Mesenchymal stem cell (in vitro differentiated cells and primary cell): ENCODE measurements around the gene GNA12.
A peak's percentile ranks its signal among the peaks of the same experiment; 100 is the strongest.

Source experiments
- DNase-seq: peaks from one replicate; pipeline ENCODE4 v3.0.0-alpha.2; 2013
- H2AFZ ChIP-seq: one replicate; pipeline ENCODE4 v1.6.1; 2013; ENCODE audit warnings: low read depth, mild to moderate bottlenecking, control low read depth, inconsistent platforms, low read length, moderate library complexity
- H2AK5ac ChIP-seq: 2 replicates; pipeline ENCODE4 v1.6.1; 2013; ENCODE audit warnings: low read length, moderate library complexity, mild to moderate bottlenecking, inconsistent platforms; ENCODE audit not compliant: severe bottlenecking
- H2BK120ac ChIP-seq: one replicate; pipeline ENCODE4 v1.6.1; 2013; ENCODE audit warnings: low read depth, mild to moderate bottlenecking, inconsistent platforms, low read length, moderate library complexity
- H2BK12ac ChIP-seq, 2 experiments: one replicate each; pipeline ENCODE4 v1.6.1; 2013; ENCODE audit warnings: inconsistent platforms in 2 of 2, low read length in 2 of 2, mild to moderate bottlenecking in 2 of 2, moderate library complexity in 2 of 2, control low read depth in 1 of 2
- H2BK15ac ChIP-seq: one replicate; pipeline ENCODE4 v1.6.1; 2013; ENCODE audit warnings: mild to moderate bottlenecking, low read depth, inconsistent platforms; ENCODE audit not compliant: poor library complexity, severe bottlenecking
- H2BK5ac ChIP-seq: 2 replicates; pipeline ENCODE4 v1.6.1; 2013; ENCODE audit warnings: low read depth, mild to moderate bottlenecking, low read length, control low read depth, inconsistent platforms; ENCODE audit not compliant: poor library complexity, severe bottlenecking
- H3K14ac ChIP-seq, 2 experiments: one replicate each; pipeline ENCODE4 v1.6.1; 2013; ENCODE audit warnings: inconsistent platforms in 2 of 2, low read length in 2 of 2, control low read depth in 1 of 2, mild to moderate bottlenecking in 1 of 2, moderate library complexity in 1 of 2
- H3K18ac ChIP-seq, 2 experiments: one replicate each; pipeline ENCODE4 v1.6.1; 2013; ENCODE audit warnings: inconsistent platforms in 2 of 2, low read length in 2 of 2, control low read depth in 1 of 2, low read depth in 1 of 2, mild to moderate bottlenecking in 1 of 2
- H3K23ac ChIP-seq, 2 experiments: one replicate each; pipeline ENCODE4 v1.6.1; 2013; ENCODE audit warnings: inconsistent platforms in 2 of 2, low read length in 2 of 2, mild to moderate bottlenecking in 2 of 2, moderate library complexity in 2 of 2, control low read depth in 1 of 2
- H3K27ac ChIP-seq: 2 replicates; pipeline ENCODE4 v1.5.1; 2013; ENCODE audit warnings: mild to moderate bottlenecking, moderate library complexity, low read length, control low read depth, inconsistent platforms; ENCODE audit not compliant: poor library complexity, severe bottlenecking
- H3K27me3 ChIP-seq, 2 experiments: 2 replicates each; pipeline versions ENCODE4 v1.6.1 to v1.7.0; 2013; ENCODE audit warnings: low read length in 2 of 2, mild to moderate bottlenecking in 2 of 2, moderate library complexity in 2 of 2, control low read depth in 1 of 2, inconsistent platforms in 1 of 2; ENCODE audit not compliant: control insufficient read depth in 1 of 2, insufficient read depth in 1 of 2
- H3K36me3 ChIP-seq, 2 experiments: 2 replicates each; pipeline versions ENCODE4 v1.6.1 to v1.7.0; 2013; ENCODE audit warnings: low read length in 2 of 2, control low read depth in 1 of 2, inconsistent platforms in 1 of 2, low read depth in 1 of 2, mild to moderate bottlenecking in 1 of 2; ENCODE audit not compliant: insufficient read depth in 2 of 2, control insufficient read depth in 1 of 2
- H3K4ac ChIP-seq, 2 experiments: one replicate each; pipeline ENCODE4 v1.6.1; 2013; ENCODE audit warnings: inconsistent platforms in 2 of 2, low read length in 2 of 2, mild to moderate bottlenecking in 2 of 2, moderate library complexity in 2 of 2, control low read depth in 1 of 2, low read depth in 1 of 2
- H3K4me1 ChIP-seq: 2 replicates; pipeline ENCODE4 v1.6.1; 2013; ENCODE audit warnings: low read depth, low read length, control low read depth; ENCODE audit not compliant: control insufficient read depth, insufficient read depth
- H3K4me2 ChIP-seq: 2 replicates; pipeline ENCODE4 v1.6.1; 2013; ENCODE audit warnings: low read length, mild to moderate bottlenecking, inconsistent platforms; ENCODE audit not compliant: poor library complexity, severe bottlenecking
- H3K4me3 ChIP-seq, 2 experiments: 2 replicates each; pipeline versions ENCODE4 v1.5.1 to v1.7.0; 2013; ENCODE audit warnings: low read length in 2 of 2, mild to moderate bottlenecking in 2 of 2, control low read depth in 1 of 2, low read depth in 1 of 2; ENCODE audit not compliant: insufficient read depth in 1 of 2
- H3K79me1 ChIP-seq: replicated peaks from 2 replicates; pipeline ENCODE4 v1.6.1; 2013; ENCODE audit warnings: mild to moderate bottlenecking, control low read depth, low read length, inconsistent platforms; ENCODE audit not compliant: poor library complexity, severe bottlenecking
- H3K9ac ChIP-seq: 2 replicates; pipeline ENCODE4 v1.7.0; 2013; ENCODE audit warnings: mild to moderate bottlenecking, low read length, moderate library complexity
- H3K9me3 ChIP-seq: 2 replicates; pipeline ENCODE4 v1.7.0; 2013; ENCODE audit warnings: mild to moderate bottlenecking, low read length; ENCODE audit not compliant: control insufficient read depth
- H4K8ac ChIP-seq: one replicate; pipeline ENCODE4 v1.6.1; 2013; ENCODE audit warnings: inconsistent platforms, mild to moderate bottlenecking, low read length, moderate library complexity
- H4K91ac ChIP-seq: one replicate; pipeline ENCODE4 v1.6.1; 2013; ENCODE audit warnings: mild to moderate bottlenecking, low read length, inconsistent platforms
- WGBS: methylation state at CpG from one replicate; pipeline ENCODE4 v1.1.7; 2013; ENCODE audit warnings: mixed read lengths; 5-methylcytosine and 5-hydroxymethylcytosine counted together

Gene GNA12

DNA sequence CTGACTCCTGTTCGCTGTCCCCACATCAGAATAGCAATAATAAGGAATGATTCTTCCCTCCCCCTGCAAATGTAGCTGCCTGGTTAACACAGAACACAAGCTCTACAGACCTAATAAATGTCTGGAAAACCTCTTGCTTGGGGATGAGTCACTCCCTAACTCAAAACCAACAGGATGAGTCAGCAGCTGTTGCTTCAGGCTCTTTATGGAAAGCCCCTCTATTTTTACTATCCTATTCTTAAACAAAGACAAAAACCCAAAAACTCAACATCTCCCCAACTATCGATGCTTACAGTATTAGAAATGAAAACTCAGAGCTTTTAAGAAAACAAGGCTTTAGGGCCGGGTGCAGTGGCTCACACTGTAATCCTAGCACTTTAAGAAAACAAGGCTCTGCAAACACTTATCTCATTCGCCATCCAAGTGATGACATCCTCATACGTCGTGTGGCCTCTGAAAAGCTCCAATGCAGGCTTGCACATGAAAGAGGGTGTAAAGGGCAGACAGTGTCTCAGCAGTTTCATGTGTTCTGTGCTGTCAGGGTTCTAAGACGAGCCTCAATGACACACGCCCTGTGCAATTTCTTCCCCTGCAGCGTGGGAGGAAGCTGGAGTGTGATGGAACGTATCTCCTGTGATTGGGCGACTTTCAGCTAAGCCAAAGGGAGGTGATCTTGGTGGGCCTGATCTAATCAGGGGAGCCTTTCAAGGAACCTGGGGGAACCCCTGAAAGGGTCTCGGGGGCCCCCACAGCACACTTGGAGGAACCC, 86.0 kb downstream of the GNA12 start:
- H3K4me1 ChIP-seq, result peaks cover 29% of the 10 kb centered on the region
- peak overlapping the region; percentile 80 for H4K91ac ChIP-seq
- H4K8ac ChIP-seq, result peak overlapping the region; percentile 92
- peak; percentile 100 for DNase-seq
- no peak overlapping the region for H2BK120ac ChIP-seq
- peak overlapping the region; percentile 46 to 78 for H2BK12ac ChIP-seq
- H3K9me3 ChIP-seq, result no peaks in the 10 kb centered on the region
- H3K4me2 ChIP-seq, result no peak overlapping the region
- peaks cover 37% of the 10 kb centered on the region for H3K79me1 ChIP-seq
- peak overlapping the region; percentile 93 for H3K27ac ChIP-seq
- peaks cover 0 to 27% of the 10 kb centered on the region in 2 experiments for H3K36me3 ChIP-seq
- no peak overlapping the region for H3K23ac ChIP-seq
- H2AK5ac ChIP-seq, result peak overlapping the region; percentile 98
- H3K4ac ChIP-seq, result peak overlapping the region in 1 of 2 experiments; percentile 3
- peak overlapping the region; percentile 88 for H3K9ac ChIP-seq
- peak overlapping the region; percentile 92 for H2BK15ac ChIP-seq
- 12% methylated on average over 12 of the region's 12 CpGs for WGBS
- no peak overlapping the region for H3K14ac ChIP-seq
- peak overlapping the region; percentile 56 to 67 for H3K18ac ChIP-seq
- H2BK5ac ChIP-seq, result peak overlapping the region; percentile 75
- H3K27me3 ChIP-seq, result no peaks in the 10 kb centered on the region
- peak overlapping the region in 1 of 2 experiments; percentile 67 for H3K4me3 ChIP-seq
- no peak overlapping the region for H2AFZ ChIP-seq

DNA sequence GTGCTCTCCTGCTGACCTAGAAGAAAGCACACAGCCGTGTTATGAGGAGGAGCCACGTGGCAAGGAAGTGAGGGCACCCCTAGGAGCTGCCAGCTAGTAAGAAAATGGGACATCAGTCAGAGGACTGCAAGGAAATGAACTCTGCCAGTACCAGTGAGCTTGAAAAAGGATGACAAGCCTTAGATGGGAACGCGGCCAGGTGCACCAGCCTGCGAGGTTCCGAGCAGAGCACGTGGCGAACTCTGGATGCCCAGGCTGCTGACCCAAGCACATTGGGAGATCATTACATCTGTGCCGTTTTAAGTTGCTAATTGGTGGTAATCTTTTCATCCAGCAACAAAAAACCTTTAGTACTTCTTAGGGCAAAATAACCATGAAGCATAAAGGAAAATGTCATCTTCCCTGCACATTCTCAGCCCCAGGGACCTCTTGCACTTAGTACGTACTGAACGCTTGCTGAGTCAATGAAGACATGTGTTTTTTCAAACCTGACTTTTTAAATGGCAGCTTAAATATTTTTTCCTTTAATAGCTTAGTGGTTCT, 86.7 kb downstream of the GNA12 start:
- H3K23ac ChIP-seq, result no peak overlapping the region
- H2AFZ ChIP-seq, result no peak overlapping the region
- H2BK15ac ChIP-seq, result peak overlapping the region; percentile 52
- peak overlapping the region; percentile 80 to 95 for H2BK12ac ChIP-seq
- H3K18ac ChIP-seq, result peak overlapping the region; percentile 91 to 95
- peak overlapping the region; percentile 87 for H4K91ac ChIP-seq
- no peak overlapping the region for H3K14ac ChIP-seq
- peak overlapping the region; percentile 46 for H2BK5ac ChIP-seq
- peaks cover 36% of the 10 kb centered on the region for H3K79me1 ChIP-seq
- H3K4ac ChIP-seq, result peak overlapping the region; percentile 66 to 76
- peak overlapping the region; percentile 88 for H3K9ac ChIP-seq
- H3K4me2 ChIP-seq, result peak overlapping the region; percentile 36
- H3K4me1 ChIP-seq, result peaks cover 27% of the 10 kb centered on the region
- DNase-seq, result no peak
- peak overlapping the region in 1 of 2 experiments; percentile 66 for H3K4me3 ChIP-seq
- H3K27ac ChIP-seq, result peak overlapping the region; percentile 93
- peak overlapping the region; percentile 77 for H4K8ac ChIP-seq
- H2BK120ac ChIP-seq, result no peak overlapping the region
- H3K27me3 ChIP-seq, result no peaks in the 10 kb centered on the region
- H3K9me3 ChIP-seq, result no peaks in the 10 kb centered on the region
- WGBS, result 62% methylated on average over 11 of the region's 11 CpGs
- H2AK5ac ChIP-seq, result peak overlapping the region; percentile 33
- H3K36me3 ChIP-seq, result peaks cover 0 to 20% of the 10 kb centered on the region in 2 experiments

DNA sequence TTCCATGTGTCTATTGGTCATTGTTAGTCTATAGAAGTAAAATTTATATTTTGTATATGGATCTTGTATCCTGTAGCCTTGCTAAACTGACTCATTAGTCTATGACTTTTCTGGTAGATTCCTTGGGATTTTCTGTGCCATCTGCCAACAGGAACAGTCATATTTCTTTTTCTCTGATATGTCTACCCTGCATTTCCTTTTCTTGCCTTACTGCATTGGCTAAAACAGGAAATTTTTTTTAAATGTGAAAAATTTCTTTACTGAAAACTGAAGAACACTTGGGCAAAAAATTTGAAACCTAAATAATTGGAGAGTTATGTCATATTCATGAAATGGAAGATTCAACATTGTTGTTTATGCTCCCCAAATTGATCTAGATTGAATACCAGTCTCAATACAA, 88.6 kb downstream of the GNA12 start:
- no peak overlapping the region for H2BK15ac ChIP-seq
- peaks cover 21% of the 10 kb centered on the region for H3K4me1 ChIP-seq
- H3K4me2 ChIP-seq, result no peak overlapping the region
- no peak overlapping the region for H2BK120ac ChIP-seq
- no peak overlapping the region for H2AK5ac ChIP-seq
- H3K36me3 ChIP-seq, result peaks cover 0 to 6% of the 10 kb centered on the region in 2 experiments
- H3K14ac ChIP-seq, result no peak overlapping the region
- no peak overlapping the region for H3K27ac ChIP-seq
- peaks cover 24% of the 10 kb centered on the region for H3K79me1 ChIP-seq
- no peak overlapping the region for H2AFZ ChIP-seq
- no peaks in the 10 kb centered on the region for H3K27me3 ChIP-seq
- no peak overlapping the region for H3K18ac ChIP-seq
- H2BK5ac ChIP-seq, result no peak overlapping the region
- H2BK12ac ChIP-seq, result no peak overlapping the region
- no peak overlapping the region for H3K23ac ChIP-seq
- H4K91ac ChIP-seq, result no peak overlapping the region
- DNase-seq, result no peak
- H3K4ac ChIP-seq, result no peak overlapping the region
- H3K9me3 ChIP-seq, result no peaks in the 10 kb centered on the region
- H4K8ac ChIP-seq, result no peak overlapping the region
- H3K4me3 ChIP-seq, result no peak overlapping the region
- H3K9ac ChIP-seq, result no peak overlapping the region

DNA sequence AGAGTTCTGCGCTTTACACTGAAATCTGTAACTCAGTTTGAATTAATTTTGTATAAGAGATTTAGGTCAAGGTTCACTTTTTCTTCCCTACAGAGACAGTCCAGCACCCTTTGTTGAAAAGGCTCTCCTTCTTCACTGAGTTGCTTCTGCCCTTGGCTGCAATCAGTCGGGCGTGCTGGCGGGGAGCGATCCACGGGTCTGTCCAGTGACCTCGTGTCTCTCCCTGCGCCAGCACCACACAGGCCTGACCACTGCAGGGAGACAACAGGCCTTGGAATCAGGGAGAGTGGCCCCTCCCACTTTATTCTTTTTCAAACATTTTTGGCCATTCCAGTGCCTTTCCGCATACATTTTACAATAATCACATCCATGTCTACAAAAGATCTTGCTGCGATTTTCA, 89.2 kb downstream of the GNA12 start:
- no peak overlapping the region for H2BK5ac ChIP-seq
- no peak overlapping the region for H2BK12ac ChIP-seq
- H3K23ac ChIP-seq, result no peak overlapping the region
- peaks cover 0 to 3% of the 10 kb centered on the region in 2 experiments for H3K36me3 ChIP-seq
- DNase-seq, result no peak
- no peak overlapping the region for H3K14ac ChIP-seq
- H2BK15ac ChIP-seq, result no peak overlapping the region
- no peaks in the 10 kb centered on the region for H3K9me3 ChIP-seq
- peaks cover 24% of the 10 kb centered on the region for H3K79me1 ChIP-seq
- no peak overlapping the region for H3K27ac ChIP-seq
- no peak overlapping the region for H2BK120ac ChIP-seq
- H2AK5ac ChIP-seq, result no peak overlapping the region
- H3K9ac ChIP-seq, result no peak overlapping the region
- H3K4me3 ChIP-seq, result no peak overlapping the region
- H3K4ac ChIP-seq, result no peak overlapping the region
- peaks cover 18% of the 10 kb centered on the region for H3K4me1 ChIP-seq
- H3K18ac ChIP-seq, result no peak overlapping the region
- no peak overlapping the region for H3K4me2 ChIP-seq
- 97% methylated on average over 9 of the region's 10 CpGs for WGBS
- H2AFZ ChIP-seq, result no peak overlapping the region
- H4K8ac ChIP-seq, result no peak overlapping the region
- H3K27me3 ChIP-seq, result no peaks in the 10 kb centered on the region
- H4K91ac ChIP-seq, result no peak overlapping the region
